HG03378 (cell line): Measurements from ENCODE around the gene ATG14.
"Not testable (repeated sequence)": the region's sequence is repeated elsewhere in the genome, so short reads cannot be mapped to it uniquely, and the experiment has no call there.

Experiments
- ATAC-seq: cut with Tn5 transposase; IDR thresholded peaks from one replicate; pipeline ENCODE4 v1.9.1; 2021; ENCODE audit warnings: mild to moderate bottlenecking, moderate library complexity; ENCODE audit not compliant: unreplicated experiment

ATG14 gene

DNA sequence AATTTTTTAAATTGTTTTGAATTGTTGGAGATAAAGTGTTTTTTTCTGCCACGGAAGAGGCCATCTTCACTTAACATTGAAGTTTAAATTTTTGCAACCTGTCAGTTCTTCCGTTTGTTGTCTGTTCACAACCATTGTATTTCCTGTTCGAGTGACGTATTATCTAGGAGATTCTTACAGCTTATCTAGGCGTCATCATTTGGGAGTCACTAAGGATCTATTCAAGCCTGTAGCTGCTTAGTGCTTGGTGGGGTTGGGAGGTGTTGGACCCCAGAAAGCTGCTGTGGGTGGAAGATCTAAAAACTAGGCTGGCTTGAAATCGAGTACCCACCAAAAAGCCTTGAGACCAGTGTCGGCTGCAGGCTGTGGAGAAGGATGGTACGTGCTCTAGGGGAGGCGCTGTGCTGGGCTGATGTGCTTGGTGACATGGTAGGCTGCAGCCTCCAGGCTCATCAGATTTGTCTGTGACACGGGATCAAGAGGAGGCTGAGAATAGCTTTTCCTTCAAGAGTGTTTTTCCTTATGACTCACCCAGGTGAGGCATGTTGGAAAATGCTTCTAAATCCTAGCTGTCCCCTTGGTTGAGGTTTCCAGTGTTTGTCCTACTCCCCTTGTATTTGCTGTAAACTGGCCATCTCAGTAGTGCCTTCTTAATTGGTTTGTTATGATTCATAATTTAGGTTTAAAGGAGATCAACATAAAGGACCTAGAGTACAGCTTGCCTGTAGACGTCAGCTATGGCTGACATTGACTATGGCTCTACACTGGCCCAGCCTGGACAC, 57.8 kb downstream of the ATG14 start:
- no peak for ATAC-seq

DNA sequence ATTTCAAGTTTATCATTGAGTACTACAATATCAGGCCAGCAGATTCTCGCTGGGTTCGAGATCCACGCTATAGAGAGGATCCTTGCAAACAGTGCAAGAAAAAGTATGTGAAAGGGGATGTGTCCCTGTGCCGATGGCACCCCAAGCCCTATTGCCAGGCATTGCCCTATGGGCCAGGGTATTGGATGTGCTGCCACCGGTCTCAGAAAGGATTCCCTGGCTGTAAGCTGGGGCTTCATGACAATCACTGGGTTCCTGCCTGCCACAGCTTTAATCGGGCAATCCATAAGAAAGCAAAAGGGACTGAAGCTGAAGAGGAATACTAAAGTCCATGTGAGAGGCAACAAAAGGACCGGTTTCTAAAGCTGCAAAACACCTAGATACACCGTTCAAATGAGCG, 59.4 kb downstream of the ATG14 start:
- no peak for ATAC-seq

DNA sequence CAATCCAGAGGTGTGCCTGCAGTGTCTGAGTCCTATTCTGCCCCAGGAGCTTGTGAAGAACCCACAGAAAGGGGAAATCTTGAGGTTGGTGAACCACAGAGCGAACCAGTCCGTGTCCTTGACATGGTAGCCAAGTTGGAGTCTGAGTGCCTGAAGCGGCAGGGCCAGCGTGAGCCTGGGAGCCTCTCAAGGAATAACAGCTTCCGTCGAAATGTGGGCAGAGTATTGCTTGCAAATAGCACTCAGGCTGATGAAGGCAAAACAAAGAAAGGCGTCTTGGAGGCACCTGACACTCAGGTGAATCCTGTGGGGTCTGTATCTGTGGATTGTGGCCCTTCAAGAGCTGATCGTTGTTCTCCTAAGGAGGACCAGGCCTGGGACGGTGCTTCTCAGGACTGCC, 60.5 kb downstream of the ATG14 start:
- ATAC-seq = no peak

DNA sequence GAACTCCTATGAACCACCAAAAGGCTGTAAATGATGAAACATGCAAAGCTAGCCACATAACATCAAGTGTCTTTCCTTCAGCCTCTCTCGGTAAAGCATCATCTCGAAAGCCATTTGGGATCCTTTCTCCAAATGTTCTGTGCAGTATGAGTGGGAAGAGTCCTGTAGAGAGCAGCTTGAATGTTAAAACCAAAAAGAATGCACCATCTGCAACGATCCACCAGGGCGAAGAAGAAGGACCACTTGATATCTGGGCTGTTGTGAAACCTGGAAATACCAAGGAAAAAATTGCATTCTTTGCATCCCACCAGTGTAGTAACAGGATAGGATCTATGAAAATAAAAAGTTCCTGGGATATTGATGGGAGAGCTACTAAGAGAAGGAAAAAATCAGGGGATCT, 61.2 kb downstream of the ATG14 start:
- ATAC-seq = no peak

DNA sequence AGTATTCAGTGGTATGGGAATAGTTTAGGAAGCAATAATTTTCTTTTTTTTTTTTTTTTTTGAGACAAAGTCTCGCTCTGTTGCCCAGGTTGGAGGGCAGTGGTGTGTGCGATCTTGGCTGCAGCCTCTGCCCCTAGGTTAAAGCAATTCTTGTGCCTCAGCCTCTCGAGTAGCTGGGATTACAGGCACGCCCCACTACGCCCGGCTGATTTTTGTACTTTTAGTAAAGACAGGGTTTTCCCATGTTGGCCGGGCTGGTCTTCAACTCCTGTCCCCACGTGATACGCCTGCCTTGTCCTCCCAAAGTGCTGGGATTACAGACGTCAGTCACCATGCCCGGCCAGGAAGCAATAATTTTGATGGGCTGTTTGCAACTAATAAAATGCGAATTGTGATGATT, 62.1 kb downstream of the ATG14 start:
- ATAC-seq = no peak

DNA sequence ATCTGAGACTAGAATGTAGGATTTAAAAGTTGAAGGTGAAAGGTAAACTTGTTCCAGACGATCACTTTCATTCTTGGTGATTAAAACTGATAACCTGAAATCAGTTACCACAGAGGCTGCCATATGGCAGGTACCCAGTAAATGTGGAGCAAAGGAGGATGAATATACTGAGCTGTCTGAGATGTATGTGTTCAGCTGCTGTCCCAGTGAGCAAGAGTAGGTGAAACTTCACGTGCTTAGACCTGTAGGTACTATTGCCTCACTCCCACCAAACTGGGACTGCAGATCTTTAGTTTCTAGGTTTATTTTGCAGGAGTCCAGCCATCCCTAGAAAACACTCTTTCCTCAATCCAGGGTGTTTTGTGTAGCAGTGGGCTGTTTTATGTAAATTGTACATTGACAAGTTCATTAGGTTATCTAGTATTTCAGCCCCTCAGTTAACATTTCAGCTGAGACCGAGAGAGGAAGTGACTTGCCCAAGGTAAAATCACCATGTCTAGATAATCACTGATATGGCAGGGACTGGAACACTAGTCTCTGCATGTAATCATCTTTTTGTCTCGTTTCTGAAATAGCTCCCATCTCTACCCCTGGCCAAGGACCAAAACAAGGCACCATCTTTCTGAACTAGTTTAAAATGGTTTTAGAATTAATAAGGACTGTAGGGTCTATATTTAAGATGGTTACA, 62.7 kb downstream of the ATG14 start:
- ATAC-seq = peak; percentile 51

DNA sequence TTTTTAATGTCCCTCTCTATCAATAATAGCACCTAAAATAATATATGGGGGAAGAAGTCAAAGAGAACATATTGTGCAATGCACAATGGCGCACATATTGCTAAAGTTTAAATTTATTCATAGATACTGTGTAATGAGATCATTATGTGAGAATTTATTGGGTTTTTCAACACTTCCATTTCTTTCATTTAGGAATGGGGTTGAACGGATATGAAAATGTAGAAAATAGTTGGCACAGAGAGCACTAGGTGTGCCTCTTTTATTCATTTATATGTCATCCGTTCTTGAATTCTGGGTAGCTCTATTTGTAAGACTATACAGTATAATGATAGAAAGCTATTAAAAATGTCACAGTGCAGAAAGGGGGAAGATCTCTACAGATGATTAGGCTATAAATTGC, 63.9 kb downstream of the ATG14 start:
- ATAC-seq = no peak

- ATAC-seq = no peak
Observed at GRCh38 chr14:55347040-55347439, 64.6 kb downstream of the ATG14 start.

DNA sequence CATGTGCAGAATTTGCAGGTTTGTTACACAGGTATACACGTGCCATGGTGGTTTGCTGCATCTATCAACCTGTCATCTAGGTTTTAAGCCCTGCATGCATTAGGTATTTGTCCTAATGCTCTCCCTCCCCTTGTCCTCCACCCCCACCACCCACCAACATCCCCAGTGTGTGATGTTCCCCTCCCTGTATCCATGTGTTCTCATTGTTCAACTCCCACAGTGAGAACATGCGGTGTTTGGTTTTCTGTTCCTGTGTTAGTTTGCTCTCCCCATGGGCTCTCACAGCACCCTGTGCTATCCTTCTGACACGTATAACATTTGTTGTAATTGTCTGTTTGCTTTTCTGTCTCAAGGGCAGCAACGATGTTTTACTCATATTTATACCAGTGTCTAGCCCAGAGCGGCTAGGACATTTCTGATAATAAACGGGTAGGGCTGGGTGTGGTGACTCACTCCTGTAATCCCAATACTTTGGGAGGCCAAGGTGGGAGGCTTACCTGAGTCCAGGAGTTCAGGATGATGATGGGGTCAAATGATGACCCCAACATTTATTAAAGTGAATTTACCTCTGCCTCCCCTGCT, 67.0 kb downstream of the ATG14 start:
- ATAC-seq = not testable (repeated sequence)

DNA sequence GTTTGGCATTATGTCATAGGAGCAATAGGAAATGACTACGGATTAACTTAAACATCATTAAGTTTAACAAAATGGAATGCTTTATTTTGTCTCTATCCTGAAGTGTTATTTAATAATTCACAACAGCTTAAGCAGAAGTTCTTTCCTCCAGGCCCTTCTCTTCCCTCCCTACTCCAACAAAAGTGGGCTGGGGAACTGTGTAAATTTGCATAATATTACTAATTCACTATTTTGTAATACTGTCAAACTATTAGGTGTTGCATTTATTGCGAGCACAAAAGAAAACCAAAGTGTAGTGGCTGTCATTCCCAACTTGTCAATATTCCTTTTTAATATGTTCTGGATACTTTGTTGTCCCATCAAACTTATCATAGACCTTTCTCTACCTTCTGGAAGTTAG, 69.8 kb downstream of the ATG14 start:
- no peak for ATAC-seq

GRCh38 chr14:55340482-55340881, 71.1 kb downstream of the ATG14 start:
- ATAC-seq = no peak

DNA sequence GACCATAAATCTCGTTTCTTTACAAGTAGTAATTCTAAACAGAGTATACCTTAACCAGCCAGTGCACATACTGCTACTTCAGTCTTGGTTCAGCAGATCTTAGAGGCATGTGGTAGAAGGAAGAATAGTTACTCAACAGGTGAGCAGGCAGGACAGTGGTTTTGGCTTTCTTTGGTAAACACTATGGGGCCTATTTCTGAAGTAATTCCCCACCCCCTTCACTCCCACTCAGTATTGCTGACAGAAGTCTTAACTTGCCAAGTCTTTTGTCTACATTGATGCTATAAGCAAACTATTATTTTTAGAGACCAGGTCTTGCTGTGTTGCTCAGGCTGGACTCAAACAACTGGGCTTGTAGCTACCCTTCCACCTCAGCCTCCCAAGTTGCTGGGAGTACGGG, 71.9 kb downstream of the ATG14 start:
- ATAC-seq = peak; percentile 80

GRCh38 chr14:55336691-55337090, 74.9 kb downstream of the ATG14 start:
- ATAC-seq = no peak

GRCh38 chr14:55336162-55336561, 75.5 kb downstream of the ATG14 start:
- ATAC-seq = no peak

DNA sequence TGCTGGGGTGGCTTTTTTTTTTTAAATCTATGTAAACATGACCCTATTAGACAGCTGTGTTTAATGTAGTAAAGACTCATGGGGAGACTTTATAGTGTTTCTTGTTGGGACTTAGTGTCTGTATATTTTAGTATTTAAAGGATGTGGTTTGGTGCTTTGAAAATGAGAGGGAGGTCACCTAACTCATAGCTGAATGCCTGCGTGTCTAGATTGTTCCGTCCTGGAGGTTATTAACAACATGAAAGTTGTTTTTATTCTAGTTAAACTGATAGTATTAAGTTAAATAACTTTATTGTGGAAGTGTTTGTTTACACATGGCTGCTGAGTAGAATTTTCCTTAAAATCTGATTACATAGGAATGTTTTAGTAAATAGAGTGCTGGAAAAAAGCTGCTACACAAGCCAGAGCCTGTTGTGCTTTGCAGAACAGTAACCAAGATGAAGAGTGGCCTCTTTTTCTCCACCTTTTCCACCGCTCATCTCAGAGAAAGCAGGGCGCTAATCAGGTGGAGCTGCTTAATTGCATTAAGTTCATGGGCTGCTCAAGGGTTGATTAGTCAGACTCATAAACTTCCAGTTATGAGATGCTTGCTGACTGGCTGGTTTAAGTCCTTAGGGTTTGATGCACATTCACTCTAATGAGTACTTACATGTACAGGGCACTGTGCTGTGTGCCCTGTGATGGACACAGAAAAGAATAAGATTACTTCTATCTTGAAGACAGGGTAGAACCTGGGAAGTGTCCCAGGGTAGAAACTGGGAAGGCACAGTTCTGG, 77.7 kb downstream of the ATG14 start:
- no peak for ATAC-seq

GRCh38 chr14:55332654-55333570, 78.7 kb downstream of the ATG14 start:
- ATAC-seq = peak; percentile 49

DNA sequence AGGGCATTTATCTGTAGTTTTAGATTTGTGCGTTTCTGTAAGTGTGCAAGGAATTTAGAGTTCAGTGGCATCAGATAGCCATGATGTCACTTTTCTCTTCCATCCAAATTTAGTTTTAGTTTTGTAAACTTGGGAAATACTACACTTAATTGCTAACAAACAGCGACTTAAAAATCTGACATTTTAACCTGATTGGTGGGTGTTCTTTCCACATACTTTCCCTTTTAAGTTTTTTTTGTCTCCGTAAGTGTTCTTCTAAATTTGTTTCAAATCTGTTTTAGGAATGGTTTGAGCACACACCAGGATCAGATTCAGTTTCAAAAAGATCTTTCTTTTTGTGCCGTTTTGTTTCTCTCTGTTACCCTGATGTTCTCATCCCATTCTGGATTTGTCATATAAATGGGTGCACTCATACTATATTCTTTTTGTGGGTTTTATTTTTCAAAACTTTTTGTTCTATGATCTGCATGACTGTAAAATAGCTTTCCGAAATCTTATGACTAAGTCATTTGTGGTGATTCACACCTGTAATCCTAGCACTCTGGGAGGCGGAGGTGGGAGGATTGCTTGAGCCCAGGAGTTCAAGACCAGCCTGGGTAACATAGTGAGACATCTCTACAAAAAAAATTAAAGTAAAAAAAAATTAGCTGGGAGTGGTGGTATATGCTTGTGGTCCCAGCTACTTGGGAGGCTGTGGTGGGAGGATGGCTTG, 81.5 kb downstream of the ATG14 start:
- no peak for ATAC-seq

- ATAC-seq = no peak
Observed at GRCh38 chr14:55328317-55328716, 83.3 kb downstream of the ATG14 start.

DNA sequence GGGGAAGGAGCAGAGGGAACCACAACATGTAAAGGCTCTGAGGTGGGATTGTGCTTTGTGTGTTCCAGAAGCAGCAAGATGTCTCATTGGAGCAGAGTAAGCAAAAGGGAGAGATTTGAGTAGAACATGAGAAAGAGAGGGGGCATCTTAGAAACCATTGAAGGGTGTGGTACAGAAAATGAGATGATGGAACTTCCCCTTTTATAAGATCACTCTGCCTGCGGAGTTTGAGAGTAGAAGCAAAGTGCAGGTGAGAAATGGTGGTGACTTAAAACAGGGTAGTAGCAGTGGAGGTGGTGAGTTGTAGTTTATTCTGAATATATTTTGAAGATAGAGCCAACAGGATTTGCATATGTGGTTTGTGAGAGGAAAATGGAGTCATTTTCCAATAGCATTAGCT, 84.5 kb downstream of the ATG14 start:
- ATAC-seq = peak; percentile 66

DNA sequence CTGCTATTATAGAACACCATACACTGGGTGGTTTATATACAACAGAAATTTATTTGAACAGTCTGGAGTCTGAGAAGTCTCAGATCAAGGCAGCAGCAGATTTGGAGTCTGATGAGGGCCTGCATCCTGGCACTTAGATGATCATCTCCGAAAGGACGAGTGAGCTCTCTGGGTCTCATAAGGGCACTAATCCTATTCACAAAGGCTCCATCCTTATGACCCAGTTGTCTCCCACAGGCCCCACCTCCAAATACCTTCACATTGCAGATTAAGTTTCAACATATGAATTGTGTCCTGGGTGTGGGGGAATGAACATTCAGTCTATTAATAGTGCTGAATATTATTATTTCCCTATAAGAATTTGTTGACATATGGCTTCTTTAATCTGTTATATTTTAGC, 86.8 kb downstream of the ATG14 start:
- ATAC-seq = no peak
